Measurements from ENCODE around the gene HS3ST2.

GRCh38 chr16:22789281-22789945 lies 24.5 kb upstream of the HS3ST2 start:
- TF ChIP-seq CTCF (IDR thresholded peaks at IDR 0.05) (no peak), POLR2A (IDR thresholded peaks at IDR 0.05) (no peak), POLR2AphosphoS5 (IDR thresholded peaks at IDR 0.05) (no peak)

Data from breast epithelium (tissue), 3 donors.